Myocyte (in vitro differentiated cells): ENCODE results near the gene TMEM86A. TPM values are rescaled to one million over a fixed set of nuclear protein-coding genes. Genes with fewer than 3 reads are reported as not detected.

ENCODE experiments used
- DNase-seq: peaks from one replicate; pipeline ENCODE4 v3.0.0-alpha.2; 2012; ENCODE audit warnings: low read depth
- total RNA-seq: library from RNA; depleted of rRNA; stranded (reverse); fragments of >200 nt; gene quantifications from 2 replicates; pipeline ENCODE4 v1.2.3, GENCODE V29; 2014

TMEM86A gene
- total RNA-seq, 1 donor from 2014 or later, result 11.6 TPM

- peak; percentile 11 for DNase-seq
Observed at GRCh38 chr11:18754308-18754707, 55.7 kb downstream of the TMEM86A start.

Other genes with a start within 250 kb of the TMEM86A start
- not detected in 2 replicates for gene LDHAL6A, start 242.9 kb upstream of the TMEM86A start, total RNA-seq
- gene TSG101, start 171.8 kb upstream of the TMEM86A start, total RNA-seq, result 169 and 185 TPM in 2 replicates
- 24.9 and 27.1 TPM in 2 replicates for gene UEVLD, start 110.0 kb upstream of the TMEM86A start, total RNA-seq
- 1.0 and 4.8 TPM in 2 replicates for gene MISFA, start 99.0 kb upstream of the TMEM86A start, total RNA-seq
- 21.7 and 22.0 TPM in 2 replicates for gene SPTY2D1, start 64.4 kb upstream of the TMEM86A start, total RNA-seq
- gene IGSF22, start 27.4 kb downstream of the TMEM86A start, total RNA-seq, result 23.5 and 34.5 TPM in 2 replicates
- gene PTPN5, start 93.0 kb downstream of the TMEM86A start, total RNA-seq, result not detected in 2 replicates
- not detected in 2 replicates for gene MRGPRX1, start 240.6 kb downstream of the TMEM86A start, total RNA-seq